GM19099 (cell line): ENCODE data around the gene GZF1.

Source experiments
- POLR2A ChIP-seq: IDR thresholded peaks from 3 replicates; pipeline ENCODE4 v1.6.1; 2011; ENCODE audit warnings: low read depth; ENCODE audit not compliant: insufficient read length; ENCODE audit errors: extremely low read depth

Gene GZF1

GRCh38 chr20:23358563-23358906, 3.4 kb upstream of the GZF1 start:
- TF ChIP-seq POLR2A, result no peak

DNA sequence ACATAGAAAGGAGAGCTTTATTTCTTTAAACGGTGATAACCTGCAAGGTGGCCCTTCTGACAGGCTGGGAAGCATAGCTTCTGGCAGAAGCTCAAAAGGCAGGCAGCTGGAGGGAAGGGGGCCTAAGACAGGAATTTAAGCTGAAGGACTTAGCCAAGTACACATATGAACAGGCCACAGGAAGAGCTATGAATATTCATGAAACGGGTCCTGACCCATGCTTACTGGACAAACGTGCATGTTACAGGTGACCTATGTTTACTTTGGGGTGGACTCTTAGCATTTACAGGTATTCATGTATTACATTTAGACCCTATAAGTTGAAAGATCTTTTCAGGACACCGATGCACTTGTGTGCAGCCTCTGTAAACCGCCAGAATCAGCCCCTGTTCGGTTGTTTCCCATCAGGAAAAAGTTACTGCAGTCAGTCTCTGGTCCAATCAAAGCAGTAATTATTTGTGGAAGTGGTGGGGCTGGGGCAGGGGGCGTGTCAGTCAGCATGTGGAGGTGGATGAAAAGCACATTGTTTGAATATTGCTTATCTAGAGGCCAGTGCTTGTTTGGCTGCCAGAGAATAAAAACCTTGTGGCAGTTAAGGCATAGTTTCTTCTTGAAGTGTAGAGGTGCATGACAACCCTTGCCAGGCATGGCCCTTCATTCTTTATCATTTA, 2.9 kb upstream of the GZF1 start:
- no peak for TF ChIP-seq POLR2A

GRCh38 chr20:23360531-23360930, 1.5 kb upstream of the GZF1 start:
- no peak for TF ChIP-seq POLR2A

DNA sequence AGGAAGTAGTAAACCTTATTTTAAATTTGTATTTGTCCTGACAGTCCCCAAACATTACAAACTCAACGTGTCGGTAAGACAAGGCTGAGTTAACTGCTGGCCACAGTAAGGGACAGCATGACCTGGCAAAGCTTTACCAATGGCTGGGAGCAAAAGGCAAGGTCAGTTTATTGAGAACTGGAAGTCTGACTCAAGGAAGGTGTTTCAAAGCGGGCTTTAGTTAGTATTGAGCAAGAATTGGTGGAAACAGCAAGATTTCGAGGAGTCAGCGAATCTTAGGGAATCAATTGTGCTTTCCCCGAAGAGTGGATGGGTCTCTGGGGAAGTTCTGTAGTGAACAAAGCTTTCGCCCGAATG, 885 bp upstream of the GZF1 start:
- TF ChIP-seq POLR2A, result no peak

DNA sequence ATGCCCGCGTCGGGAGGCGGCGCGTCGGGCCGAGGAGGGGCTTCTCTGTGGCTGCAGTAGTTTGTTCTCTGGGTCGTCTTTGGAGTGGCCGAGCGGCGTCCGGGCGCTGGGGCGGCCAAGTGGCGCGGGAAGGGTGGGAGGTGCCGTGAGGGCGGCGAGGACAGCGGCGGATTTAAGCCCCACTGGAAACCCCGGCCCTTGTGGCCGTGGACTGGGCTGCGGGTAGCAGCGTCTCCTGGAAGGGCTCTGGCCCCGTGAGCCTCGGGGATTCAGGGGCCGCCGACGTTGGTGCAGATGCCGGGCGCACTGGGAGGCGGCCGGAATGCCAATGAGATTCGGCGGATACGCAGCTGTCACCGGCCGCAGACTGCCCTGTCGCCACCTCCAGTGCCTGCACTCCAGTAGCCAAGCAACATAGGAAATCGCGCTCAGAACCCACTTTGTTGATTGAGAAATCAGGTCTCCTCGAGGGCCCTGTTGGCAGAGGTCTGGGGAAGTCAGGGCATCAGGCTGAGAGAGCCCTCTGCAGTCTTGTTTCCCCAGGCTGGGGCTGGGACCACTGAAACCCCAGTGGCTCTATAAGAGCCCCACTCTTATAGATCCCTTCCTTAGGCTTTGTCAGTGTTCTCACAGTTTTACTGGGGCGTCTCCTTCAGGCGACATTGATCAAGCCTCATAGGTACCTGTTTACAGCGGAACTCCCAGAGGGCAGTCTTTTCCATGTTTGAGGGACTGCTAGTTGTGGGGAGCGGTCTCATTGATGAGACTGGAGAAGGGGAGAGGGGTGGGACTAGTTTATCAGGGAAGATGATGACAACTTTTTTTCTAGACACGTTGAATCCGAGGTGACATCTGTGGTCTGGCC, 642 bp downstream of the GZF1 start:
- TF ChIP-seq POLR2A, result no peak

DNA sequence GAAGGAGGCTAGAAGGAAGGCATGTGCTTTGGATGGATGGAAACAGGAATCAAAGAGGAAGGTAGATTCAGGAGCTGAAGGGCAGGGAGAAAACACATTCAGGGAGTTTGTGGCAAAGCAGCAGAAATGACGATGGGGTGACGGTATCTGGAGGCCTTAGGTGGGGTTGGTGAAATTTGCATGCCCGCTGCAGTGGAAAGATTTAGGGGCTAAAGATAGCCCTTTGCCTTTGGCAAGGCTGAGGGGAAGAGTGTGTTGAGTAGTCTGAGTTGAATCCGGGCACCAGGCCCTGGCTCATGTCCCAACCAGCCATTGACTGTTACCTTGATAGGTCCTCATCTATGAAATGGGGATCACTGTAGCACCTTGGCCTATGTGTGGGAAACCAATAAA, 1.3 kb downstream of the GZF1 start:
- TF ChIP-seq POLR2A, result no peak

DNA sequence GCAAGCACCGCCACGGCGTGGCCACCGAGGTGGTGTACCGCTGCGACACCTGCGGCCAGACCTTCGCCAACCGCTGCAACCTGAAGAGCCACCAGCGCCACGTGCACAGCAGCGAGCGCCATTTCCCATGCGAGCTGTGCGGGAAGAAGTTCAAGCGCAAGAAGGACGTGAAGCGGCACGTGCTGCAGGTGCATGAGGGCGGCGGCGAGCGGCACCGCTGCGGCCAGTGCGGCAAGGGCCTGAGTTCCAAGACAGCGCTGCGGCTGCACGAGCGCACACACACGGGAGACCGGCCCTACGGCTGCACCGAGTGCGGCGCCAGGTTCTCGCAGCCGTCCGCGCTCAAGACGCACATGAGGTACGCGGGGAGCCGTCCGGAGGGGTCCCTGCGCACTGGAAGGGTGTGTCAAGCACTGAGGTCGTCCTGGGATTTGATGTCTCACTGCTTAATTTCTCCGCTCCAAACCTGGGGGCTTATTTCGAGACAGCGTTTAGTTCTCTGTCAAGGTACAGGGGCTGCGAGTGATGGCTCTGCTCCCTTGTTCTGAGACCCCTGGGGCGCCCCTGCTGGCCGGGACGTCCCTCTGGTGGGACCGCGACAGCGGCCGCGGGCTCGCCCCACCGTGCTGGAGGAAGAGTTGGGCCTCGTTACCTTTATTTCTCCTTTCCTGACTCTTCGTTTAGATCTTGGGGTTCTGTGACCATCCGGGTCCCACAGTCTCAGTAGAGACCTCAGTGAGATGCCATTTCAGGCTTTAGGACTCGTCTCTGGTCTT, 3.6 kb downstream of the GZF1 start:
- no peak for TF ChIP-seq POLR2A

DNA sequence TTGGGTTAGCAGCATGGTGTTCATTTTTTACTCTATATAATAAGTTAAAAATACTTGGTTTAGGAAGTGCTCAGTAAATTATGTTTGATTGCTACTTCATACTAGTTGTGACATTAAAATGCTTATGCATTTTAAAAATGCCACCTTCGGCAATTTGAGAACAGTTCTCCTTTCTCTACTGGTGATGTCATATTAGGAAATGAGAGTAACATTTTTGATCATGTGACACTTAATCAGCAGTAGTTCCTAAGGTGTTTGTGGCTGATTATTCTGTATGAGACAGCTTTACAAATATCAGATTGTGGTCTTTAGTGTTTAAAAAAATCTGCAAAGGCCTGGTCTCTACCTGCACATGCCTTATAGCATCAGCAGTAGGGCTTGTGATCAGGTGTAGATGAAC, 4.4 kb downstream of the GZF1 start:
- TF ChIP-seq POLR2A, result no peak

DNA sequence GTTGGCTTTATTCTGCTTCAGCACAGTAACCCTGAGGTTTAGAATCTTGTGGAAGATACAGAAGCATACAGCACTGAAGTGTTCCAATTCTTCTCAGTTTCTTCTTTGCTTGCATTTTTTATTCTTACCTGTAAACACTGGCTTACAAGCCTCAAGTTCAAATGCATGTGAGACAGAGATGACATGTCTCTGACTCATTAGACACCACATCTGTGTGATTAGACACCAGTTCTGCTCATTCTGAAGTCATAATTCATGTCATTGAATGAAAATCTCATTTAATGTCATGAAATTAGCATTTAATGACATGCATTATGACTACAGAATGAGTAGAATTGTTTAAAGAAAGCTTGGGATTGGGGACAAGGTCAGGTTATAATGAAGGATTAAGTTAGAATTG, 5.8 kb downstream of the GZF1 start:
- no peak for TF ChIP-seq POLR2A

GRCh38 chr20:23368316-23369071, 6.5 kb downstream of the GZF1 start:
- TF ChIP-seq POLR2A, result no peak

DNA sequence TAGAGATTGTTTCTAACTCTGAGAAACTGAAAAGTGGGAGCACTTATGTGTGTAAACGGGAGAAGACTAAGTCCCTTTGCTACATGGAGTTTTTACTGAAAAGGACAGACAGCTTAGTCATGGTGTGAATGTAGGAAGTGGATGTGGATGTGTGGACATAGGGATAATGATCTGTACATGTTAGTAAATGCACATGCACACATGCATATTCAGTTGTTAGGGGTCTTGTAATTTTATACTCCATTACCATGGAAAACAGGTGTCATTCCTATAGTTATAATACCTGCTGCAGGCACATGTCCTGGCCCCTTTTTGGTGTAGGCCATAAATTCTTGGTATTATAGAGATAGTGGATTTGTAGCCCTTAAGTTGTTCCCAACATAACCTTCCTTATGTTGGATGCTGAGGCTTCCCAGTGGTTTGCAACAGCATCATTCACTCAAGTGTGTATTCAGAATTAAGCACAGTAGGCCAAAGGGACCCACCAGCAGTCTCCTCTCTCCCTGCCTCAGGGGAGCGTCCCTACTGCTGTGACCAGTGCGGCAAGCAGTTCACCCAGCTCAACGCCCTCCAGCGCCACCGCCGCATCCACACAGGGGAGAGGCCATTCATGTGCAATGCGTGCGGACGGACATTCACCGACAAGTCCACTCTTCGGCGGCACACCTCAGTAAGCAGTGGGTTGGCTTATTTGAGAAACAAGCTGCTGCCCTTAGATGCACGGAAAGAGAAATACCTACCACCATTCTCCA, 7.3 kb downstream of the GZF1 start:
- no peak for TF ChIP-seq POLR2A

DNA sequence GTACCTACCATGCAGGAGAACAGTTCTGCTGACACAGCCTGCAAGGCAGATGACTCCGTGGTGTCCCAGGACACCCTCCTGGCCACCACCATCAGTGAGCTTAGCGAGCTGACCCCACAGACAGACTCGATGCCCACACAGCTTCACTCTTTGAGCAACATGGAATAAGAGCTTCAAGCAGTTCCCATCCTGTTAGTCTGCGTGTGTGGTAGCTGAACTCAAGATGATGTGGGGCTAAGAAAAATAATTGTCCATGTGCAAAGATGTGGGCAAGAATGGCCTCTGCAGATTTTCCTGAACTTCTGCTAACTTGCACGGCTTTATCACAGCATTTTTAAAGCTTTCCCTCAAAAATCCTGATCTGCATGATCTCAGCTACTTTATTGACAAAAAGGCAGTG, 8.3 kb downstream of the GZF1 start:
- TF ChIP-seq POLR2A, result no peak

- TF ChIP-seq POLR2A, result no peak
Measured at GRCh38 chr20:23370873-23371272, 8.9 kb downstream of the GZF1 start.

- TF ChIP-seq POLR2A, result no peak
Measured at GRCh38 chr20:23371496-23371895, 9.5 kb downstream of the GZF1 start.
